ENCODE results near the gene RAMP3. TPM values are rescaled to one million over a fixed set of nuclear protein-coding genes. Genes with fewer than 3 reads are reported as not detected.

Gene RAMP3, protein sequence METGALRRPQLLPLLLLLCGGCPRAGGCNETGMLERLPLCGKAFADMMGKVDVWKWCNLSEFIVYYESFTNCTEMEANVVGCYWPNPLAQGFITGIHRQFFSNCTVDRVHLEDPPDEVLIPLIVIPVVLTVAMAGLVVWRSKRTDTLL
- under 1 TPM in 1 of 2 donors, not detected in 1; 0.34 TPM for total RNA-seq

DNA sequence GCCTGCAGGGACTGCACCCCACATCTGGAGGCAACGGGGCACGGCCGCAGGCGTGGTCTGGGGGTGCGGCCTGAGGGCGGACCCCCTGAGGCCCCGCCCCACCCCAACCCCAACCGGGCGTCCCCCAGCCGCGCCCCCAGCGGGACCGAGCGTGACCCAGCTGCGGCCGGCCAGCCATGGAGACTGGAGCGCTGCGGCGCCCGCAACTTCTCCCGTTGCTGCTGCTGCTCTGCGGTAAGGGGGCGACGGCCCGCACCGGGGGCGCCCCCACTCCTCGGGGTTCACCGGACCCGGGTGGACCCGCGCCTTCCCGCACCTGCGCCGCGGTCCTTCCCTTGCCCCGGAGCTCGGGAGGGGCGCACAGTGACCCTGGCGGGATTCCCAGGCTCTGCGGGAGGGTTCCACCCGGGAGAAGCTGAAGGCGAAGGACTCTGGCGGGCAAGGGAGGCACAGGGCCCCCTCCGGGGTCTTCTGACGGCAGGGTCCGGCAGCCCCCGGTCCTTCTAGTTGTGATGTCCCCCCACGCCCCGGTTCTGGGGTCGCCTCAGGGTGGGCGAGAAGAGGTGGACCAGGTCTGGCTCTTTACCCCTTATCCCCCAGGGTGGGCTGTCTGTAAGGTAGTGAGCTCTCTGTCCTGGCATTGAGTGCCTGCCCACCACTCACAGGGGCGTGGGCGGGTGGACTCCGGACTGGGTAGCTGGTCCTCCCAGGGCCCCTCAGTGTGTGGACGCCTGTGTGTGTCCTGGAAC lies at the start of gene RAMP3:
RAMP3 (plus strand) TSS at position 139 of the 749 bp plus-strand sequence; CDS start at position 177, 38 bp downstream.

DNA sequence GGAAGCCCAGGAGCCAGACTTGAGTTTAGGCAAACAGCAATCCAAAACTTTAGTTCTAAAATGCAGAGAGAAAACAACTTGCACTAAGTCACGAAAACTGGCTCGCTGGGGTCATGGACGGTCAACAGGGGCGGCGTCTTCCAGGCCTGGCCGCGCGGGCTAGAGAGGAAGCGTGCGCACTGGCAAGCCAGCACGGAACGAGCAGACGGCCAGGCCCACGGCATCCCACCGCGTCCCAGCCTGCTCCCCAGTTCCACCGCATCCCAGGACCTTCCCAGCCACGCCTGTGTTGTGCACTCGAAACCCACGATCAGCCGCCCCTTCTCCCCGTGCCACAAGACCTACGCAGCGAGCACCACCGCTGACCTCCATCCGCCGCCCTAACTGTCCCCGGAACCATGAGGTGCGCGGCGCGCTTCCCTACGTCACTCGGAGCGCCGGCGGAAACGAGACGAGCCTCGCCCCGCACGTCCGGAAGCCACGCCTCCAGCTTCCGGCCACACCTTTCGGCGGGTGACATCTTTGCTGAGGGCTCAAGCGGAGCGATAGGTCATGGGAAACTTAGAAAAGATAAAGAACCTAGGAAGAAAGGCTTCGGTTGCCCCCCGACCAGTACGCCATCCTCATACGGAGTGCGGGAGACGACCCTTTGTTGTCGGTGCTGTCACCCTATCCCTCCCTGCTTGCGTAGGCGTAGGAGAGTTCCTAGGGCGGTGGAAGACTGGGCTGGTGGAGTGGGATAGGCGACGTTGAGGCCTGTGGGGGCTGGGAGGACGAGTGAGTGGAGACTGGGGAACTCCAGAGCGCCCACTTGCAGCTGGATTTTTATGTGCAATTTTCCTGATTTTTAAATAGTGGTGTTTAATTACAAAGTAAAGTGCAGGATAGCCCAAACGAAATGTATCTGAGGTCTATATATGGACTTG lies 46.0 kb upstream of the RAMP3 start, which contains the start of gene TBRG4:
TBRG4 (minus strand) TSS at position 400 of the 926 bp plus-strand sequence. CDS start 2,460 bp downstream, outside the sequence.

Other genes with a start within 250 kb of the RAMP3 start
- gene MYO1G, start 178.8 kb upstream of the RAMP3 start, total RNA-seq = under 1 TPM; under 0.01 TPM
- 10 to 100 TPM; 26.8 to 37.3 TPM for gene CCM2, start 157.6 kb upstream of the RAMP3 start, total RNA-seq
- under 1 TPM; under 0.01 to 0.33 TPM for gene NACAD, start 68.8 kb upstream of the RAMP3 start, total RNA-seq
- gene TBRG4, start 46.1 kb upstream of the RAMP3 start, total RNA-seq = 100 to 1,000 TPM; 124 to 191 TPM

Data from melanocyte of skin (primary cell).